Sciatic nerve (tissue), 2 donors: ENCODE data around the gene EXOC3. TPM values are rescaled to one million over a fixed set of nuclear protein-coding genes. Genes with fewer than 3 reads are reported as not detected.

Experiments used
- ATAC-seq: fragments of 200-7000 bp; cut with Tn5 transposase; one replicate; pipeline ENCODE4 v1.9.1; 2020; ENCODE audit warnings: mild to moderate bottlenecking, moderate library complexity
- DNase-seq: peaks from one replicate; pipeline ENCODE4 v3.0.0-alpha.2; 2020; ENCODE audit warnings: low spot score
- intact Hi-C: fragments of 100-400 bp; cut with DNase I; formaldehyde crosslinking; loops from one replicate; pipeline ENCODE4 v1.14.2; 2022
- total RNA-seq: library from RNA; stranded (reverse); fragmentation: NEBNext Ultra II Directional; extraction: Animal tissue kit (Norgen Biotek cat#: 25700); gene quantifications from one replicate; pipeline ENCODE4 v1.2.1, GENCODE V29; 2021
- donor health status: DM: no; HTN: no; CAD: no.
- donor health status: DM: no; HTN: no; CAD: no.

Gene EXOC3
- total RNA-seq, 1 donor from 2014 or later: 58.4 TPM

- ATAC-seq: no peak
- intact Hi-C loops: no loop called here
Observed at GRCh38 chr5:451587-452458, 8.8 kb downstream of the EXOC3 start.

GRCh38 chr5:452978-453710, 10.2 kb downstream of the EXOC3 start:
- ATAC-seq (no peak), DNase-seq (no peak)
- intact Hi-C loops: no loop called here

More at GRCh38 chr5:451587-452458, 8.8 kb downstream of the EXOC3 start:
- DNase-seq: no peak

- DNase-seq: peak; percentile 40
- intact Hi-C loops: no loop called here
- ATAC-seq: no peak
Observed at GRCh38 chr5:453725-454481, 10.9 kb downstream of the EXOC3 start.

- DNase-seq: peak; percentile 41
- ATAC-seq: no peak
- intact Hi-C loops: no loop called here
Observed at GRCh38 chr5:454936-455335, 12.0 kb downstream of the EXOC3 start.

GRCh38 chr5:455806-456205, 12.8 kb downstream of the EXOC3 start:
- ATAC-seq (no peak), DNase-seq (no peak)
- intact Hi-C loops: no loop called here

- ATAC-seq (no peak), DNase-seq (peak; percentile 49)
Observed at GRCh38 chr5:456351-457194, 13.6 kb downstream of the EXOC3 start.

GRCh38 chr5:457195-457961, 14.4 kb downstream of the EXOC3 start:
- ATAC-seq: no peak
- intact Hi-C loops: no loop called here
- peak; percentile 53 for DNase-seq

More at GRCh38 chr5:456351-457194, 13.6 kb downstream of the EXOC3 start:
- intact Hi-C loops: no loop called here

- intact Hi-C loops: no loop called here
- DNase-seq (peak; percentile 47), ATAC-seq (no peak)
Observed at GRCh38 chr5:458547-459353, 15.8 kb downstream of the EXOC3 start.

- ATAC-seq: no peak
- intact Hi-C loops: no loop called here
- DNase-seq: peak; percentile 54
Observed at GRCh38 chr5:459562-460272, 16.7 kb downstream of the EXOC3 start.

- DNase-seq (no peak), ATAC-seq (no peak)
- intact Hi-C loops: no loop called here
Observed at GRCh38 chr5:460273-460625, 17.3 kb downstream of the EXOC3 start.

- no peak for ATAC-seq
- intact Hi-C loops: no loop called here
Observed at GRCh38 chr5:462051-462481, 19.1 kb downstream of the EXOC3 start.

GRCh38 chr5:463301-463700, 20.3 kb downstream of the EXOC3 start:
- DNase-seq: no peak
- no peak for ATAC-seq
- intact Hi-C loops: no loop called here

More at GRCh38 chr5:462051-462481, 19.1 kb downstream of the EXOC3 start:
- DNase-seq: peak; percentile 47

- no peak for DNase-seq
- intact Hi-C loops: no loop called here
- ATAC-seq: no peak
Observed at GRCh38 chr5:463952-464351, 21.0 kb downstream of the EXOC3 start.

GRCh38 chr5:464446-464842, 21.5 kb downstream of the EXOC3 start:
- intact Hi-C loops: no loop called here
- no peak for ATAC-seq

GRCh38 chr5:464843-465590, 22.0 kb downstream of the EXOC3 start:
- peak; percentile 56 for DNase-seq
- ATAC-seq: no peak
- intact Hi-C loops: no loop called here

More at GRCh38 chr5:464446-464842, 21.5 kb downstream of the EXOC3 start:
- DNase-seq: peak; percentile 35
